HUDEP-2 (cell line): ENCODE measurements around the gene TMUB2.

Source experiments
- DNase-seq, 76 experiments: peaks; one replicate each; lab custom pipeline; 2025; ENCODE audit not compliant: unreplicated experiment in 76 of 76; lab: John Stamatoyannopoulos, UW

Gene TMUB2

DNA sequence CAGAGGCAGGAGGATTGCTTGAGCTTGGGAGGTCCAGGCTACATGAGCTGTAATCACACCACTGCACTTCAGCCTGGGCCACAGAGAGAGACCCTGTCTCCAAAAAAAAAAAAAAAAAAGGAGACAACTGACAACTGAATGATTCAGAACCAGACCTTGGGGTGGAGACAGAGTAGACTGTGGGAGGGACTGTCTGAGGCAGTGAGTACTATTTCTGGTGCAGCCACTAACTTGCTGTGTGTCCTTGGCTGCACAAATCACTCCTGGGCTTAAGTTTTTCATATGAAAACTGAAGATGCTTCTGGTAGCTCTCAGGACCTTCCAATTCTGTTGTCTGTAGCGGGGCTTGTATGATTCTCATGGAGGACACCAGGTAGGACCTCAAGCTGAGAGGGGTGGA lies 10.5 kb upstream of the TMUB2 start:
- DNase-seq: no peak

DNA sequence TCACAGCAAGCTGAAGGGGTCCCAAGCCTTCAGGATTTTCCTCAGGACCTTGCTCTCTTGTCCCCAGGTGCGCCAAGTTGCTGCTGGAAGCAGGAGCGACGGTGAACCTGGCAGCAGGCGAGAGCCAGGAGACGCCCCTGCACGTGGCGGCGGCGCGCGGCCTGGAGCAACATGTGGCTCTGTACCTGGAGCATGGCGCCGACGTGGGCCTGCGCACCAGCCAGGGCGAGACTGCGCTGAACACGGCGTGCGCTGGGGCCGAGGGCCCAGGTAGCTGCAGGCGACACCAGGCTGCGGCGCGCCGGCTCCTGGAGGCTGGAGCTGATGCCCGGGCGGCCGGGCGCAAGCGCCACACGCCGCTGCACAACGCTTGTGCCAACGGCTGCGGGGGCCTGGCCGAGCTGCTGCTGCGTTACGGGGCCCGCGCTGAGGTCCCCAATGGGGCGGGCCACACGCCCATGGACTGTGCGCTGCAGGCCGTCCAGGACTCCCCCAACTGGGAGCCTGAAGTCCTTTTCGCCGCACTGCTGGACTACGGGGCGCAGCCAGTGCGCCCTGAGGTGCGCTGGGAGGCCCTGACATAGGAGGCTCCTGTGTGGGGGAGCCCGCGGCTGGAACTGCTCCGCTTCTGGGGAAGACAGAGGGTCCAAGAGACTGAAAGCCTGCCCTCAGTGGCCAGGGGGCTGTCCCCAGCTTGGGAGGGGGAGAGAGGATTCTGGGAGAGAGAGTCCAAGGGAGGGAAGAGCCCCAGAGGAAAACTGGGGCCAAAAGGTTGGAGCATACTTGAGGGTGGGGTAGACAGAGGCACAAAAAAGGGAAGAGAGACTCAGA lies 9.9 kb upstream of the TMUB2 start:
- no peak for DNase-seq

DNA sequence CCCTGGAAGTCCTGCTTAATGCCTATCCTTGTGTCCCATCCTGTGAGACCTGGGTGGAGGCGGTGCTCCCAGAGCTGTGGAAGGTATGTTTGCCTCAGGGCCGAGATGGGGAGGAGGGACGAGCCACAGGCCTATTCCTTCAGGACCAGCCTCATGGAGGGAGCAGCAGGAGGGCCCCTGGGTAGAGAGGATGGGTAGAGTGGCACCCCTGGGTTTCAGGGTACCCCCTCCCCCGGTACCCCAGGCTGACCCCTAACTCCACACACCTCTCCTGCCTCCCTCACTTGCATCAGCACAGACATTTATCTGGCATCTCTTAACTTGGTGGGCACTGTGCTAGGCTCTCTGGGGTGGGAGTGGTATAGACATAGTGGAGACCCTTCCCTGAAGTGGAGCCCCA lies 9.1 kb upstream of the TMUB2 start:
- no peak for DNase-seq

DNA sequence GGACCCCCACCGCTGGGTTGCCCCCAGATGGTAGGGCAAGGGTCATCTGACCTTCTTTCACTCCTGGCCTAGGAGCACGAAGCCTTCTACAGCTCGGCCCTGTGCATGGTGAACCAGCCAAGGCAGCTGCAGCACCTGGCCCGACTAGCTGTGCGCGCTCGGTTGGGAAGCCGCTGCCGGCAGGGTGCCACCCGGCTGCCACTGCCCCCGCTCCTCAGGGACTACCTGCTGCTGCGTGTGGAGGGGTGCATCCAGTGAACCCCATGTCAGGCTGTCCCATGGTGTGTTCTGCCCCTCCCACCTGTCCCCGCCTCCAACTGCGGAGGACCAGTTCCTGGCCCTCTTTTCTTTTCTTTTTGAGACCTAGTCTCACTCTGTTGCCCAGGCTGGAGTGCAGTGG lies 8.6 kb upstream of the TMUB2 start:
- no peak for DNase-seq

DNA sequence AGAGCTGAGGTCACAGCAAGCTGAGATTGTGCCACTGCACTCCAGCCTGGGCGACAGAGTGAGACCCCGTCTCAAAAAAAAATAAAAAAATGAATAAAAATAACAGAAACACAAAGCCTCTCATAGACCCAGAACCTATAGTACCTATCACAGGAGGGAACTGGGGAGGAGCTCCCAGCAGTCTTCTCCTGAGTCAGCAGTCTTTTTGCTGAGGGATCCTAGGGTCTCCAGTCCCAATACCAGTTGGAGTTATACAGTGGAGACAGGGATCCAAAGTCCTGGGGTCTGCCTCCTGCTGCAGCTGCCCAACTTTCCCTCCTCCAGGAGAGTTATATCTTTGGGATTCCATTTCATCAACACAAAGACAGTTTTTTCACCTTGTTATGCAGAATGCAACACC lies 3.7 kb upstream of the TMUB2 start:
- DNase-seq: no peak

DNA sequence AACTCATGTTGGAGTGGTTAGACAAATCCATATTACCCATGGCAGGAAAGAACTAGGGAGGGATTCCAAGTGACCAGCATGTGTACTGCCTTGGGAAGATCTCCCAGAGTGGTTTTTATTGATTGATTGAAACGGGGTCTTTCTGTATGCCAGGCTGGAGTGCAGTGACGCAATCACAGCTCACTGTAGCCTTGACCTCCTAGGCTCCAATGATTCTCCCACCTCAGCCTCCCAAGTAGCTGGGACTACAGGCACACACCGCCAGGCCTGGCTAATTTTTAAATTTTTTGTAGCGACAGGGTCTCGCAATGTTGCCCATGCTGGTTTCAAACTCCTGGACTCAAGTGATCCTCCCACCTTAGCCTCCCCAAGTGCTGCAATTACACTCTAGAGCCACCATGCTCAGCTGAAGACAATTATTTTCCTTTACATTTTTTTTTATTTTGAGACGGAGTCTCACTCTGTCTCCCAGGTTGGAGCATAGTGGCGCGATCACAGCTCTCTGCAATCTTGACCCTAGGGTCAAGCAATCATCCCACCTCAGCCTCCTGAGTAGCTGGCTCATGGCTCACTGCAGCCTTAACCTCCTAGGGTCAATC lies 2.5 kb upstream of the TMUB2 start:
- no peak for DNase-seq

DNA sequence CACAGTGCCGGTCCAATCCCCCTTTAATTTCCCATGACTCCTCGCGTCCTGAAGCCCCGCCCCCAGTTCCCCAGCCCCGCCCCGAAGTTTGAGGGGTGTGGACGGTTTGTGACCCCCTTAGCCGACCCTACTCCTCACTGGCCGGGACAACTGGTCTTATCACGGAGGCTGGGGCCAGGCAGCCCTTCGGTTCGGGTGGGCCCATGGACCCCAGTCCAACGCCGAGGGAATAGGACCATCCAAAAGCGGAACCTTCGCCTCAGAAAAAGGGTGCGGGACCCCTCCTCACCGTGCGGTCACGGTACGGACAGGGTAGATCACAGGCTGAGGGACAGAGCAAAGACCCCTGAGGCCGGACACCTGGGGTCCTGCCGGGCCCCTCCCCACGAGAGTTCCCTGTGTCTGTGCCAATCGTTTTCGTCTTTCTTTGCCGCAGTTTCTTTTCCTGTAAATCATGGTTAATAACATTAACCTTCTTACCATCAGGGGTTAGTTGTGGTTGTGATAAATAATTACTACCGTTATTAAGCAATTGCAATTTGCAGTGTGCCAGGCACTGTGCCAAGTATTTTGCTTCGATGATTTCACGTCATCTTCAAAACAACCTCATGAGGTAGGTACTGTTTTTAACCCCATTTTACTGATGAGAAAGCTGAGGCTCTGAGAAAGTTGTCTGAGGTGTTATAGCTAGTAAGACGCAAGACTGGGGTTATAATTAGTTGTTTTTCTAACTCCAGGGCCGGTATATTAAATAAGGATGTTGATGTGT lies 543 bp downstream of the TMUB2 start:
- peak in 16 of 76 experiments; percentile 25 to 86 (median 76) for DNase-seq

DNA sequence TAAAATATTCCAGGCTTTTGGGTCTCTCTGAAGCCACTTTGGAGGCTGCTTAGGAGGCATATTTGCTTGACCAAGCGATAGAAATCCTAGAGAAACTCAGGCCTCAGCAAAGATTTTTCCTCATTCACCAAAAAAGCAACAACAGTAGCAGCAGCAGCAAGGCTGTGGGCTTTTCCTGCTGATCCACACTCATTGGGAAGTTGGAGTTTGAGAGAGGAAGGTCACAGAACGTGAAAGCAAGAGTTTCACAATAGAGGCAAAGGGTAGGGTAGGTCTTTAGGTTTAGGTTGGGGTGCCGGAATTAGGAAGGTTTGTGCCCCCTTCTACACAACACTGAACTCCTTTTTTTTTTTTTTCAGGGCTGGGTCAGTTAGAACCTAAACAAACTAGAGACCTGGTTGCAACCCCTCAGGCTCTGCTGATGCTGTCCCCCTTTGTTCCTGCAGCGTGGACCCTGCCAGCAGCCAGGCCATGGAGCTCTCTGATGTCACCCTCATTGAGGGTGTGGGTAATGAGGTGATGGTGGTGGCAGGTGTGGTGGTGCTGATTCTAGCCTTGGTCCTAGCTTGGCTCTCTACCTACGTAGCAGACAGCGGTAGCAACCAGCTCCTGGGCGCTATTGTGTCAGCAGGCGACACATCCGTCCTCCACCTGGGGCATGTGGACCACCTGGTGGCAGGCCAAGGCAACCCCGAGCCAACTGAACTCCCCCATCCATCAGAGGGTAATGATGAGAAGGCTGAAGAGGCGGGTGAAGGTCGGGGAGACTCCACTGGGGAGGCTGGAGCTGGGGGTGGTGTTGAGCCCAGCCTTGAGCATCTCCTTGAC lies 2.0 kb downstream of the TMUB2 start:
- DNase-seq: no peak

DNA sequence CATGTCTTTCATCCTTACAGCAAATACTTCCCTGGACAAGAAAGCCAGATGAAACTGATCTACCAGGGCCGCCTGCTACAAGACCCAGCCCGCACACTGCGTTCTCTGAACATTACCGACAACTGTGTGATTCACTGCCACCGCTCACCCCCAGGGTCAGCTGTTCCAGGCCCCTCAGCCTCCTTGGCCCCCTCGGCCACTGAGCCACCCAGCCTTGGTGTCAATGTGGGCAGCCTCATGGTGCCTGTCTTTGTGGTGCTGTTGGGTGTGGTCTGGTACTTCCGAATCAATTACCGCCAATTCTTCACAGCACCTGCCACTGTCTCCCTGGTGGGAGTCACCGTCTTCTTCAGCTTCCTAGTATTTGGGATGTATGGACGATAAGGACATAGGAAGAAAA lies 3.7 kb downstream of the TMUB2 start:
- DNase-seq: no peak

DNA sequence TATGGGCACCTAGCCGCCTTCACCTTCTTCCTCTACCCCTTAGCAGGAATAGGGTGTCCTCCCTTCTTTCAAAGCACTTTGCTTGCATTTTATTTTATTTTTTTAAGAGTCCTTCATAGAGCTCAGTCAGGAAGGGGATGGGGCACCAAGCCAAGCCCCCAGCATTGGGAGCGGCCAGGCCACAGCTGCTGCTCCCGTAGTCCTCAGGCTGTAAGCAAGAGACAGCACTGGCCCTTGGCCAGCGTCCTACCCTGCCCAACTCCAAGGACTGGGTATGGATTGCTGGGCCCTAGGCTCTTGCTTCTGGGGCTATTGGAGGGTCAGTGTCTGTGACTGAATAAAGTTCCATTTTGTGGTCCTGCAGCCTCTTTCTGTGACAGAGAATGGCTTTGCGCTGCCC lies 4.6 kb downstream of the TMUB2 start:
- no peak for DNase-seq

DNA sequence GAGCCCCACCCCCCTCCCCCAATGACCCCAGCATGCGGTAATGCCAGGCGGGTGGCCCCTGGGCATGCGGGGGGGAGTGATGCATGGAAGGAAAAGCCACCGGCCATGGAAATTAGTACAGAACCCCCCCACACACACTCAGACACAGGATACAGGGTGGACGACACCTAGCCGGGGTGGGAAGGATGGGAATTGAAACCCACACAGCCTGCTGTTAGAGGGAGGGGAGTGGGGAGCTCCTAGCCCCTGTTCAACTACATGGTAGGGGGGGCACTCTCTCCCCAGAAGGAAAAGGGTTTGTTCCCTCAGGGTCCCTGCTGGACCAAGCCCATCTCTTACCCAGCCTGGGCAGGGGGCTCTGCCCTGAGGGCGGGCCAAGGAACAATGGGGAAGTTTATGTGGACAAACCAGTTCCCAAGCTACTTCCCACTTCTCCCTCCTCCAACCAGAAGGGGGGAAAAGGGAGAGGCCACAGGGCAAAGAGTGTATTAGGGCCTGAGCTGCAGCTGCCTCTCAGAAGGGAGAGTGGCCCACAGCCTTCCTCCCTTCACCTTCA lies 5.2 kb downstream of the TMUB2 start:
- DNase-seq: no peak

DNA sequence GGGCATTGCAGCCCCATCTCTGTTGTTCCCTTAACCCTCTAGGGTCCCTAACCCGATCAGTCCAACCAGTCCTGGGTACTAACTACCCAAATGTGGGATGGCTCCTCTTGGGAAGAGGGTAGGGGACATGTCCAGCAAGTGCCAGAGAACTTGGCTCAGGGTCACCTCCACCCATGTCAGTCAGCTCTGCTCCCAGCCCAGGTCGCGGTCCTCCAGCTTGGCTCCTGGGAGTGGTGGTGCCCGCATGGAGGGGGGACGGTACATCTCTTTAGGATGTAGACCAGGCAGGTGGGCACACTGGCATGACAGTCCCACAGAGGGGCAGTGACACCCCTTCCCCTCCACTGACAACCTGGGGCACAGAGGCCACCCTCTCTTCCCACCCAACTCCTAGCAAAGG lies 6.0 kb downstream of the TMUB2 start:
- DNase-seq: no peak

DNA sequence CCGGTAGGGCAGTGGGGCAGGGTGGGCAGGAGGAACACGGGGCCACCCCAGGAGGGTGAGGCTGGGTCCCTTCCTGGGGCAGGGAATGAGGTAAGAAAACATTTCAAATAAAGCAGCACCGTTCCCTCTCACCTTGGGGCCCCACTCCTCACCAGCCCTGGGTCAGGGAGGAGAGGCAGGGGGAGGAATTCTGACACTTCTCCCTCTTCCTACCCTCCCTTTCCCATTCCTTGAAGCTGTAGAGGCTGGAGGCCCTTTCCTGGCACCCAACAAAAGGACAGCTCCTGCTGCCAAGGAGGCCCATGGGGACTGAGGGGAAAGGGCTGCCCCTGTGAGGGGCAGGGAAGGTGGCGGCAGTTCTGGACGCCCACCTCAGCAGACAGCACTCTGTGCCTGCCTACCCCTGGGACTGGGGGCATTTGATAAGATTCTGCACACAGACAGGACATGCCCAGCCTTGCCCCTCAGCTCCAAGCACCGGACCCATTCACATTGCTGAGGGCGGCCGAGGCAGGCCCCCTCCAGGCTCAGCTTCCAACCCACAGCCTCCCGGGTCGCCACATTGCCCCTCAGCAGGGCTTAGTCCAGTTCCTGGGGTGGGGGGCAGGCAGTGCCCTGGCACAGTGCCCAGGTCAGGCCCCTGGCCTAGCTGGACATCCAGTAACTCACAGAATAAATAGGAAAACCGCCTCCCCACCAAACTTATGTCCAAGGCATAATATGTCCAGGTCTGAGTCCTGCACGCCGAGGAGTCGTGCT lies 6.7 kb downstream of the TMUB2 start:
- no peak for DNase-seq

DNA sequence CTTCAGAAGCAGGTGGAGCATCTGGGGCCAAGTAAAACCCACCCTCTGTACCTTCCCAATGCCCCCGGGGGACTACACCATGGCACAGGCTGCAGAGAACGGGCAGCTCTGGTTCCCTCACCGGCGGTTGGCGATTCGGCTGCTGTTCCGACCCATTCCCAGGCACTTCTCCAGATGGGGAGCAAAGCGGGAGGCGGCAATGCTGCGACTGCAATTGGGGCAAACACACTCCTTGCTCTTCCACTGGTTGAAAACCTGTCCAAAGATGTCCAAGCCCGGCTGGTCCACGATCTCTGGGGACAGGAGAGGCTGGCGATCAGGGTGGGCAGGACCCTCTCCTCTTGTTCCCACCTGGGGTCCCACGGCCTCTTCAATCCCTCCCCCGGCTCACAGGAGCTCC lies 10.3 kb downstream of the TMUB2 start:
- DNase-seq: no peak

DNA sequence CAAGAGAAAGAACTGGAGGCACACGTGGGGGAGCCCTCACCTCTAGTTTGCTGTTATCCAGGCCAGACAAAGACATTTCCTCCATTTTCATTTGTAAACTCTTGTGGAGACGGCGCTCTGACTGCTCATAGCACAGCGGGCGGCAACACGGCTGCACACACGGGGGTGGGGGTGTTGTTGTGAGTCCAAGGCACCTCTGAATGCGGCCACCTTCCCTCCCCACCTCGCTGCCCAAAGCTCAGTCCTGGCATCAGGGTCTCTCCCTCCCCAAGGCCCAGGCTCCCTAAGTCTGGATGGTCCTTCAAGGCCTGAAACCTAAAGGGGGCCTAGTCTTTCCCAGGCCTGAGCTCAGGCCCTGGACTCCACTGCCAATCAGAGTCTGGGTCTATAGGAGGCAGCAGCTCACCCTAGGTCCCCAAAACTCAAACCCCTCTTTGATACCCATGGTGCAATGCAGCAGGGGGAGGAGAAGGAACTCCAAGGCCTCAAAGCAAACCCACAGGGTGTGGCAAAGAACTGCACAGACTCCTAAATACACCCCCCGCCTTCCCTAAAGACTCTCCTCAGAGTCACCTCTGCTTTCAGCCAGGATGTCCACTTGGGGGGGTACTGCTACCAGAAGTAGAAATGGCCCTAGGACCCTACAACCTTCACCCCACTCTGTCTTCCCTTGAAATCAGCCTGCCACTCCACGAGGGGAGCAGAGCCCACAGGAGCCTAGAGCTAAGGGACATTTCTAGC lies 11.4 kb downstream of the TMUB2 start:
- DNase-seq: peak in 70 of 76 experiments; percentile 25 to 84 (median 56)

DNA sequence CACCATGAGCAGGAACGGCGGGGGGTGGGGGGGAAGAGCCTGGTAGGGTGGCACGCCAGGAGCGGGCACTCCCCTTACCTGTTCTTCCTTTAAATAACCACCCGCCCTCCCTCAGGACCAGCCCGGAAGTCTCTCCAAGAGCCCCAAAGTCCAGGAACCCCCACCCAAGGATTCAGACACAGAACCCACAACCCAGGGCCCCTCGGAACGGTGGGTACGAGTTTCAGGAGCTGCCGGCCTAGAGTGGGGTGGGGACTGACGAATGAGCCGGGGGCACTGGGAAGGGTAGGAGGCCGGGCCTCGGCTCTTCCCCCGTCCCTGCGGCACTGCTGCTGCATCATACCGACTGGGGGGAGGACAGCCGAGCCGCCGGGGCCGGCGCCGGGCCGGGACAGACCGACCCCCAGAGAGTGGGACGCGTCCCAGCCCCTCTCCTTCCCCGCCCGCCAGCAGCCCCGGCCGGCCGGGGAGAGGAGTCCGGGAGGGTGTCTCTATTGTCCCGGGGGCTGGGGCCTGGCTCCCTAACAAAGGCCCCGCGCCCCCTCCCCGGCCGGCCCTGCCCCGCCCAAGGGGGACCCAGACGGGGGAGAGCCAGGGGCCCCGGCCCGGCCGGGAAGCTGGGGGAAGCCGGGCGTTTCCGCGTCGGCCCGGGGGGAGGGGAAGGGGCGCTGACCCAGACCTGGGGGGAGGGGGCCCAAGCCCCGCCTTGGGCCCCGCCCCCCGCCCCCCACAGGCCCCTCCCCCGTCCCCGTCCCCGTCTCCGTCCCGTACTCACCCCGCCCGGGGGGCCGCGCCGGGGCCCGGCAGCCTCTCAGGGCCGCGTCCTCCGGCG lies 12.2 kb downstream of the TMUB2 start:
- peak in 27 of 76 experiments; percentile 10 to 64 (median 33) for DNase-seq

DNA sequence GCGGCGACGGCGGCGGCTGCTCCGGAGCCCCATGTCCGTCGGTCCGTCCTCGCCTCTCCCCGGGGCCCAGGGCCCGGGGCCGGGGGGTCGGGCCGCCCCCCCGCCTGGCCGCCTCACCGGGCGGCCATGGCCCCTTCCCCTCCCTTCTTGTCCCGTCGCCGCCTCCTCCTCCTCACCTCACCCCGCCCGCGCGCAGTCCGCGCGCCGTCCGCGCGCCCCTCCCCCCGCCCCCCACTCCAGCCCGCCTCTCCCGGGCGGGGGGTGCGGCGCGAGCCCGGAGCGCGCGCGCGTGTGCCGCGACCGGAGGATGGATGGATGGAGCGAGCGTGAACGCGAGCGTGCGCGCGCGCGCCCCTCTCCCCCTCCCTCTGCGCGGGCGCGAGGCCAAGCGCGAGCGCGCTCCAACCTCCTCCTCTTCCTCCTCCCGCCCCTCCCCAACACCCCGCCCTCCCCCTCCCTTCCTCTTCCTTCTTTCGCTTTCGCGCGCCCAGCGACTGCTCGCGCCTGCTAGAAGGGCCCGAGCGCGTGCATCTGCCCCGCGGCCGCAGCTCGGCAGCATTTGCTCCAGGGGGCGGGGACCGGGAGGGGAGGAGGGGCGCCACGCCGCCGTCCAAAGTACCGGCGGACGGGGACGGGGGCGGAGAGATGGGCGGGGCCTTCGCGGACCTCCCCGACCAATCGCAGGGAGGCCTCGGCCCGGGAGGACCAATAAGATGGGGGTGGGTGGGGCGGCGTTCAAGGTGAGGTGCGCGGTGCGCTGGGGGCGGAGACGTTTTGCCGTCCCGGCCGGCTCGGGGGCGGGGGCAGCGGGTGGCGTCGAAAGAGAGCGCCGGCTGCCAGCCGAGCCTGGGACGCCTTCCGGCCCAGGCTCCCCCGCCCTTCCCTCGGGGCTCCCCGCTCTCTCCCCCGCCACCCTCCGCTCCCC lies 13.0 kb downstream of the TMUB2 start, which contains the start of gene ATXN7L3:
Gene ATXN7L3, minus strand, starts transcription at position 332 of the 925 bp plus-strand sequence. CDS start 1,814 bp downstream, outside the sequence.
- peak in 75 of 76 experiments; percentile 49 to 99 (median 98) for DNase-seq
